NB4 (cell line): ENCODE results near the gene ZNF681.

Experiments used
- CTCF ChIP-seq: IDR thresholded peaks from one replicate; pipeline ENCODE4 v1.5.1; 2012; ENCODE audit warnings: low read depth, low read length
- POLR2A ChIP-seq: IDR thresholded peaks from 2 replicates; pipeline ENCODE4 v1.6.1; 2011; ENCODE audit warnings: mild to moderate bottlenecking; ENCODE audit not compliant: insufficient read length; ENCODE audit errors: extremely low read depth

GRCh38 chr19:23784274-23784673, 25.6 kb upstream of the ZNF681 start:
- TF ChIP-seq POLR2A (no peak), CTCF (no peak)
